Osteoblast (primary cell): ENCODE data around the gene SMTNL1. TPM values are rescaled to one million over a fixed set of nuclear protein-coding genes. Genes with fewer than 3 reads are reported as not detected.

Source experiments
- DNase-seq: peaks from one replicate; pipeline ENCODE4 v3.0.0; 2011; ENCODE audit warnings: low spot score, mixed read lengths; ENCODE audit not compliant: insufficient read length; ENCODE audit errors: missing footprints
- H2AFZ ChIP-seq: 2 replicates; pipeline ENCODE4 v1.6.0; 2011; ENCODE audit warnings: mild to moderate bottlenecking, low read length
- H3K27ac ChIP-seq: 2 replicates; pipeline ENCODE4 v1.5.1; 2011; ENCODE audit warnings: mild to moderate bottlenecking, low read depth, low read length, moderate library complexity
- H3K27me3 ChIP-seq: 2 replicates; pipeline ENCODE4 v1.6.0; 2012; ENCODE audit warnings: mild to moderate bottlenecking, control low read depth, inconsistent platforms, low read length, moderate library complexity; ENCODE audit not compliant: insufficient read depth
- H3K36me3 ChIP-seq: 2 replicates; pipeline ENCODE4 v1.5.1; 2011; ENCODE audit warnings: mild to moderate bottlenecking, low read length, control low read depth, moderate library complexity; ENCODE audit not compliant: insufficient read depth
- H3K4me1 ChIP-seq: 2 replicates; pipeline ENCODE4 v1.5.1; 2011; ENCODE audit warnings: mild to moderate bottlenecking, low read length, control low read depth, moderate library complexity; ENCODE audit not compliant: insufficient read depth
- H3K4me2 ChIP-seq: 2 replicates; pipeline ENCODE4 v1.6.0; 2011; ENCODE audit warnings: mild to moderate bottlenecking, low read length; ENCODE audit not compliant: insufficient read depth
- H3K4me3 ChIP-seq: fragments of 200-600 bp; sonication (generic); 3 replicates; pipeline ENCODE4 v1.5.1; 2012; ENCODE audit warnings: mild to moderate bottlenecking, low read length, inconsistent platforms; ENCODE audit not compliant: insufficient read depth
- H3K79me2 ChIP-seq: 2 replicates; pipeline ENCODE4 v1.6.0; 2012; ENCODE audit warnings: mild to moderate bottlenecking, low read length, control low read depth, inconsistent platforms; ENCODE audit not compliant: insufficient read depth
- H3K9me3 ChIP-seq: 2 replicates; pipeline ENCODE4 v1.5.1; 2011; ENCODE audit warnings: low read depth, low read length, control low read depth
- H4K20me1 ChIP-seq: 2 replicates; pipeline ENCODE4 v1.6.0; 2012; ENCODE audit warnings: mild to moderate bottlenecking, low read length, control low read depth; ENCODE audit not compliant: insufficient read depth
- total RNA-seq: library from RNA; depleted of rRNA; stranded (reverse); fragments of >200 nt; gene quantifications from 2 replicates; pipeline ENCODE4 v1.2.3, GENCODE V29; 2012
- TF ChIP-seq, protein P1 (sequence below): IDR thresholded peaks from 2 replicates; pipeline ENCODE4 v1.5.1; 2011; ENCODE audit warnings: mild to moderate bottlenecking, low read depth, low read length, moderate library complexity; ENCODE audit errors: extremely low read depth

The SMTNL1 gene, protein sequence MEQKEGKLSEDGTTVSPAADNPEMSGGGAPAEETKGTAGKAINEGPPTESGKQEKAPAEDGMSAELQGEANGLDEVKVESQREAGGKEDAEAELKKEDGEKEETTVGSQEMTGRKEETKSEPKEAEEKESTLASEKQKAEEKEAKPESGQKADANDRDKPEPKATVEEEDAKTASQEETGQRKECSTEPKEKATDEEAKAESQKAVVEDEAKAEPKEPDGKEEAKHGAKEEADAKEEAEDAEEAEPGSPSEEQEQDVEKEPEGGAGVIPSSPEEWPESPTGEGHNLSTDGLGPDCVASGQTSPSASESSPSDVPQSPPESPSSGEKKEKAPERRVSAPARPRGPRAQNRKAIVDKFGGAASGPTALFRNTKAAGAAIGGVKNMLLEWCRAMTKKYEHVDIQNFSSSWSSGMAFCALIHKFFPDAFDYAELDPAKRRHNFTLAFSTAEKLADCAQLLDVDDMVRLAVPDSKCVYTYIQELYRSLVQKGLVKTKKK
- total RNA-seq: not detected in 2 replicates

DNA sequence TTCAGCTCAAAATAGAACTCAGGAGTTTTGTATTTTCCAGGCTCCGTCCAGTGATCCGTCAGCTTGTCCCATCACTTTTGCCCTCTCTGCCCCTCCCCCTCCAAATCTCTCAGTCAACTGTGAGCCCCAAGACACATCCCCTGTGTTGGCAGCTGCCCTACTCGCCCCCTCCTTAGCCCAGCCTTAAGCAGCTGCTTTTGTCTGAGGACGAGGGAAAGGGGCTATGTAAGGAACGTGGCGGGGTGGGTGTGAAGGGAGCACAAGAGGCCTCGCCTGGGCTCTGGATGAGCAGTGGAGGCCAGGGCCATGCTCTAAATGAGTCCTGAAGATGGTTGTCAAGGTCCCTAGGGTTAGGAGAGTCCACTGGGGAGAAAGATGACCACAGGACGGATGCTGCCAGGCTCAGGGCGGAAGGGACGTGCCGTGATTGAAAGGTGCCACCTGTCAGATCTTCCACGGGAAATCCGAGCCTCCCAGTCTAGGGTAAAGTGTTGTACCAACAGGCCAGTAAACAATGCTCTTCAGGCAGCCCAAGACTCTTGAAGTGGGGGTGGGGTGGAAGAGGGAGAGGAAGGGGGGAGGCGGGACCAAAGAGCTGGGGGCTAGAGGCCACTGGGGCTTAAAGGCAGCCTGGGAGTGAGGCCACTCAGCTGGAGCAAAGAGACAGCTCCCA is at the start of gene SMTNL1:
TSS of gene SMTNL1 (plus strand) at position 649 of the 673 bp plus-strand sequence. CDS start 5,048 bp downstream, outside the sequence.
- TF ChIP-seq, protein P1, sequence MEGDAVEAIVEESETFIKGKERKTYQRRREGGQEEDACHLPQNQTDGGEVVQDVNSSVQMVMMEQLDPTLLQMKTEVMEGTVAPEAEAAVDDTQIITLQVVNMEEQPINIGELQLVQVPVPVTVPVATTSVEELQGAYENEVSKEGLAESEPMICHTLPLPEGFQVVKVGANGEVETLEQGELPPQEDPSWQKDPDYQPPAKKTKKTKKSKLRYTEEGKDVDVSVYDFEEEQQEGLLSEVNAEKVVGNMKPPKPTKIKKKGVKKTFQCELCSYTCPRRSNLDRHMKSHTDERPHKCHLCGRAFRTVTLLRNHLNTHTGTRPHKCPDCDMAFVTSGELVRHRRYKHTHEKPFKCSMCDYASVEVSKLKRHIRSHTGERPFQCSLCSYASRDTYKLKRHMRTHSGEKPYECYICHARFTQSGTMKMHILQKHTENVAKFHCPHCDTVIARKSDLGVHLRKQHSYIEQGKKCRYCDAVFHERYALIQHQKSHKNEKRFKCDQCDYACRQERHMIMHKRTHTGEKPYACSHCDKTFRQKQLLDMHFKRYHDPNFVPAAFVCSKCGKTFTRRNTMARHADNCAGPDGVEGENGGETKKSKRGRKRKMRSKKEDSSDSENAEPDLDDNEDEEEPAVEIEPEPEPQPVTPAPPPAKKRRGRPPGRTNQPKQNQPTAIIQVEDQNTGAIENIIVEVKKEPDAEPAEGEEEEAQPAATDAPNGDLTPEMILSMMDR: no peak
- Histone ChIP-seq H2AFZ (no peak within 1 kb of the TSS), H3K9me3 (no peaks in the 10 kb centered on the region), H3K4me2 (no peak within 1 kb of the TSS), H4K20me1 (no peaks in the 10 kb centered on the region), H3K27me3 (peaks cover 7% of the 10 kb centered on the region), H3K79me2 (no peaks in the 10 kb centered on the region), H3K4me1 (no peaks in the 10 kb centered on the region), H3K4me3 (no peak within 1 kb of the TSS), H3K36me3 (no peaks in the 10 kb centered on the region), H3K27ac (no peak within 1 kb of the TSS)
- no peak for DNase-seq

DNA sequence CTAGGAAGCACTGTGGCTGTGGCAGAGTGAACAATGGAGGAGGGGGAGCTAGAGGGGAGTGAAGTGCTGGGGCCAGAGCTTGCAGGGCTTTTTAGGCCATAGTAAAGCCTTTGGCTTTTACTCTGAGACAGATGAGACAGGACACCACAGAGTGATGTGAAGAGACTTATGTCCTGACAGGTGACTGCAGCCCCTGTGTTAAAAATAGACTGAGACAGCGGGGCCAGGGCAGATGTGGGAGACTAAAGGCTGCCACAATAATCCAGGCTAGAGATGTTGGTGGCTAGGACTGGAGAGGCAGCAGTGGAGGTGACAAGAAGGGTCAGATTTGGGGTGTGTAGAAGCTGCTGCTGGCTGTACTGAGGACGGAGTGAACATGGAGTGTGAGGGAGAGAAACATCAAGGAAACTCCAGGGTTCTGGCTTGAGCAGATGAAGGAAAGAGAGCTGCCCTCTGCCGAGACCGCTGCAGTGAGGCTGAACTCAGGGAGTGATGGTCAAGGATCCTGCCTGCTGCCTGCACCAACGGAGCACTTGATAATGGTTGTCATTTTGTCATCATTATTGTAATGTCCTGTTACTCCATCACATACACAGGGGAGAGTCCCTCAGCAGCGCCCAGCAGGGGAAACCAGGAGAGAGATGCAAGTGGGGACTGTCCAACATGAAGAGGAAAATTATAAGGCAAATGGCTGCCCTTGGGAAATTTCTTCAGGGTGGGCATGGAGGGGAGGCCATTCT is 49.3 kb upstream of the SMTNL1 start:
- no peaks in the 10 kb centered on the region for H4K20me1 ChIP-seq
- no peak overlapping the region for H3K4me3 ChIP-seq
- H3K36me3 ChIP-seq: no peaks in the 10 kb centered on the region
- no peaks in the 10 kb centered on the region for H3K79me2 ChIP-seq
- H3K9me3 ChIP-seq: no peaks in the 10 kb centered on the region
- H3K4me2 ChIP-seq: no peak overlapping the region
- peaks cover 4% of the 10 kb centered on the region for H3K27me3 ChIP-seq
- DNase-seq: peak; percentile 68
- H3K27ac ChIP-seq: no peak overlapping the region
- TF ChIP-seq, protein P1: no peak
- H3K4me1 ChIP-seq: peaks cover 18% of the 10 kb centered on the region
- H2AFZ ChIP-seq: no peak overlapping the region

DNA sequence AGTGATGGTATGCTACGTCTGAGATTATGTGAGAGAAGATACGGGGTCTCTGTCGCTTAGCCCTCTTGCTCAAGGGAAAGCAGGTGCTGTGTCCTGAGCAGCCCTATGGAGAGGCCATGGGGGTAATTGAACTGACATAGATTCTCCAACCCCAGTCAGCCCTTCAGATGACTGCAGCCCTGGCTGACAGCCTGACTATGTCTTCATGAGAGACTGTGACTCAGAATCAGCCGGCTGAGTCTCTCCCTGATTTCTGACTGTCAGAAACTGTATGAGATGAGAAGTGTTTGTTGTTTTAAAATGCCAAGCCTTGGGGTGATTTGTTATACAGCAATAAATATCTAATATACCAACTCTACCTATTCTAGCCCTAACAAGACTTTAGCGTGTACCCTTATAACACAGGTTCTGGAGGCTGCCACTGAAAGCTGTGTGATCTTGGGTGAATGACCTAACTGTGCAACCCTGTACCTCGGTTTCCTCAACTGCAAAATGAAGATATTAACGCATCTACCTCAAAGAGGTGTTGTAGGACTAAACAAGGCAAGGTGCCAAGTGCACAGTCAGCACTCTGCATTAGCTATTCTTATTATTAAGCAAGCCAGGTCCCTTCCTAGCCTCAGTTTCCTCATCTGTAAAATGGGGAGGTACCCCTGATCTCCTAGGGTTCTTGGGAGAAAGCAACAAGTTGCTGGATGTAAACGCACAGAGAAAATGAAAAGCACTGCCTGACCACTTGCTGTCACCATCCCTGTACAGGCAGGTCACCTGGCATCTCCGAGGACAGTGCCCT is 46.7 kb upstream of the SMTNL1 start:
- H3K4me3 ChIP-seq: no peak overlapping the region
- no peaks in the 10 kb centered on the region for H4K20me1 ChIP-seq
- H3K4me1 ChIP-seq: peaks cover 5% of the 10 kb centered on the region
- no peaks in the 10 kb centered on the region for H3K79me2 ChIP-seq
- TF ChIP-seq, protein P1: no peak
- H3K4me2 ChIP-seq: no peak overlapping the region
- H3K9me3 ChIP-seq: no peaks in the 10 kb centered on the region
- no peak overlapping the region for H3K27ac ChIP-seq
- H3K36me3 ChIP-seq: no peaks in the 10 kb centered on the region
- no peak overlapping the region for H2AFZ ChIP-seq
- peak; percentile 91 for DNase-seq
- no peaks in the 10 kb centered on the region for H3K27me3 ChIP-seq
